HCT116 (cell line): ENCODE measurements around the gene LDLRAD4. TPM values are rescaled to one million over a fixed set of nuclear protein-coding genes. Genes with fewer than 3 reads are reported as not detected.

Experiments
- ATAC-seq: fragments of 200-7000 bp; cut with Tn5 transposase; 2 replicates; pipeline ENCODE4 v1.9.1; 2020; ENCODE audit warnings: mild to moderate bottlenecking, moderate library complexity
- BruUV-seq: library from RNA; stranded (reverse); fragments of 400-500 nt; replicated peaks from 2 replicates; lab custom pipeline; 2021; lab: Mats Ljungman, UMichigan
- CTCF ChIA-PET: fragments of 300-600 bp; sonication (Branson Sonifier 250); formaldehyde crosslinking; loops from one replicate; lab custom pipeline; 2021; ENCODE audit warnings: antibody characterized with exemption; lab: Charles Lee
- POLR2A ChIA-PET: fragments of 300-600, 350-600 bp; sonication (Branson Sonifier 250); formaldehyde crosslinking; loops from one replicate; lab custom pipeline; 2021; ENCODE audit warnings: antibody characterized with exemption; lab: Charles Lee
- RAD21 ChIA-PET, 2 experiments: fragments of 300-600 bp; sonication (Branson Sonifier 250); formaldehyde crosslinking; loops; one replicate each; lab custom pipeline; 2023; ENCODE audit warnings: low total read pairs in 2 of 2; ENCODE audit not compliant: uncharacterized antibody in 2 of 2, unreplicated experiment in 2 of 2, low non-redundant PET in 1 of 2; lab: Charles Lee
- DNase-seq: peaks from one replicate; pipeline ENCODE4 v3.0.0-alpha.2; 2010; ENCODE audit warnings: low read depth, low spot score
- H2AFZ ChIP-seq: fragments of 200-600 bp; shearing (Covaris generic), sonication (generic); 2 replicates; pipeline ENCODE4 v1.6.1; 2017; ENCODE audit warnings: low read depth, mixed run types, mixed read lengths, antibody characterized with exemption, low read length; ENCODE audit not compliant: poor library complexity, severe bottlenecking
- H3K27ac ChIP-seq: 2 replicates; pipeline ENCODE4 v1.5.1; 2012; ENCODE audit warnings: low read depth, low read length
- H3K27me3 ChIP-seq: fragments of 200-600 bp; sonication (generic); 2 replicates; pipeline ENCODE4 v1.6.1; 2016; ENCODE audit warnings: mixed run types, low read length, mixed read lengths; ENCODE audit not compliant: insufficient read depth
- H3K36me3 ChIP-seq, 2 experiments: fragments of 200-500 bp in 1 of 2; fragments of 200-600 bp in 1 of 2; sonication (Bioruptor generic) in 1 of 2; sonication (generic) in 1 of 2; 2 replicates each; pipeline versions ENCODE4 v1.5.1 to v1.6.1; 2014 to 2016; ENCODE audit warnings: low read length in 2 of 2, inconsistent platforms in 1 of 2, mixed read lengths in 1 of 2, mixed run types in 1 of 2; ENCODE audit not compliant: insufficient read depth in 2 of 2, control insufficient read depth in 1 of 2
- H3K4me1 ChIP-seq, 2 experiments: fragments of 200-600 bp in 1 of 2; sonication (generic) in 1 of 2; 2 replicates each; pipeline versions ENCODE4 v1.5.1 to v1.6.1; 2012 to 2017; ENCODE audit warnings: low read length in 2 of 2, inconsistent platforms in 1 of 2, mild to moderate bottlenecking in 1 of 2, mixed read lengths in 1 of 2, mixed run types in 1 of 2, moderate library complexity in 1 of 2; ENCODE audit not compliant: insufficient read depth in 2 of 2, control insufficient read depth in 1 of 2
- H3K4me2 ChIP-seq: fragments of 200-600 bp; sonication (generic); 2 replicates; pipeline ENCODE4 v1.6.1; 2017; ENCODE audit warnings: mixed run types, low read length, mixed read lengths
- H3K4me3 ChIP-seq, 2 experiments: fragments of 200-600 bp in 1 of 2; sonication (generic) in 1 of 2; replicated peaks in 1 of 2; 2 replicates each; pipeline ENCODE4 v1.5.1; 2011 to 2016; ENCODE audit warnings: low read length in 2 of 2, control low read depth in 1 of 2, low read depth in 1 of 2, mild to moderate bottlenecking in 1 of 2, mixed read lengths in 1 of 2, mixed run types in 1 of 2
- H3K79me2 ChIP-seq: fragments of 200-600 bp; sonication (generic); 2 replicates; pipeline ENCODE4 v1.6.1; 2017; ENCODE audit warnings: mild to moderate bottlenecking, mixed run types, low read length, moderate library complexity, mixed read lengths; ENCODE audit not compliant: insufficient read depth
- H3K9ac ChIP-seq: fragments of 200-600 bp; sonication (generic); 2 replicates; pipeline ENCODE4 v1.6.1; 2016; ENCODE audit warnings: low read length, mixed read lengths
- H3K9me2 ChIP-seq: fragments of 200-600 bp; sonication (generic), shearing (Covaris generic); 2 replicates; pipeline ENCODE4 v1.6.1; 2017; ENCODE audit warnings: mixed run types, mild to moderate bottlenecking, moderate library complexity; ENCODE audit not compliant: insufficient read depth
- H3K9me3 ChIP-seq, 2 experiments: fragments of 200-500 bp in 1 of 2; fragments of 200-600 bp in 1 of 2; sonication (Bioruptor generic) in 1 of 2; sonication (generic) in 1 of 2; 2 replicates each; pipeline ENCODE4 v1.6.1; 2014 to 2017; ENCODE audit warnings: low read length in 2 of 2, mixed read lengths in 2 of 2, inconsistent platforms in 1 of 2, low read depth in 1 of 2, mild to moderate bottlenecking in 1 of 2, mixed run types in 1 of 2, moderate library complexity in 1 of 2; ENCODE audit not compliant: control insufficient read depth in 1 of 2, insufficient read depth in 1 of 2
- H4K20me1 ChIP-seq: fragments of 200-600 bp; sonication (generic), shearing (Covaris generic); 2 replicates; pipeline ENCODE4 v1.6.1; 2017; ENCODE audit warnings: mixed run types, mild to moderate bottlenecking, moderate library complexity; ENCODE audit not compliant: insufficient read depth
- CBX3 ChIP-seq: IDR thresholded peaks from 2 replicates; pipeline ENCODE4 v1.6.1; 2012; ENCODE audit warnings: low read depth
- CEBPB ChIP-seq: IDR thresholded peaks from 2 replicates; pipeline ENCODE4 v1.6.1; 2012; ENCODE audit warnings: low read depth
- CTCF ChIP-seq, 3 experiments: fragments of 200-600 bp in 1 of 3; sonication (generic) in 1 of 3; IDR thresholded peaks in 2 of 3; conservative IDR thresholded peaks in 1 of 3; 2 replicates each; pipeline ENCODE4 v1.5.1; 2012 to 2017; ENCODE audit warnings: low read depth in 2 of 3, low read length in 2 of 3, antibody characterized with exemption in 1 of 3, borderline replicate concordance in 1 of 3, control low read depth in 1 of 3, mild to moderate bottlenecking in 1 of 3, mixed read lengths in 1 of 3, mixed run types in 1 of 3, moderate library complexity in 1 of 3; ENCODE audit not compliant: insufficient read depth in 1 of 3
- JUND ChIP-seq: IDR thresholded peaks from 2 replicates; pipeline ENCODE4 v1.6.1; 2012
- MAX ChIP-seq: IDR thresholded peaks from 2 replicates; pipeline ENCODE4 v1.6.1; 2012
- POLR2A ChIP-seq: IDR thresholded peaks from 2 replicates; pipeline ENCODE4 v1.7.0; 2011; ENCODE audit warnings: borderline replicate concordance; ENCODE audit not compliant: insufficient read depth, insufficient read length; ENCODE audit errors: extremely low read depth
- POLR2AphosphoS5 ChIP-seq: IDR thresholded peaks from 2 replicates; pipeline ENCODE4 v1.6.1; 2011; ENCODE audit warnings: mild to moderate bottlenecking, low read depth, low read length, moderate library complexity
- SRF ChIP-seq: IDR thresholded peaks from 2 replicates; pipeline ENCODE4 v1.6.1; 2012; ENCODE audit warnings: low read depth
- YY1 ChIP-seq: IDR thresholded peaks from 2 replicates; pipeline ENCODE4 v1.6.1; 2011; ENCODE audit warnings: low read length, low read depth, moderate library complexity, mild to moderate bottlenecking; ENCODE audit not compliant: insufficient replicate concordance; ENCODE audit errors: extremely low read depth
- intact Hi-C: fragments of 100-400 bp; cut with micrococcal nuclease; formaldehyde crosslinking; loops from 2 replicates; pipeline ENCODE4 v1.10.0; 2022
- total RNA-seq: library from RNA; stranded (reverse); gene quantifications from one replicate; pipeline ENCODE4 v1.2.1, GENCODE V29; 2021; ENCODE audit not compliant: unreplicated experiment
- TF ChIP-seq, protein P1 (sequence below): IDR thresholded peaks from 2 replicates; pipeline ENCODE4 v1.6.1; 2012
- TF ChIP-seq, protein P2 (sequence below): IDR thresholded peaks from 2 replicates; pipeline ENCODE4 v1.6.1; 2012; ENCODE audit warnings: low read depth

Gene LDLRAD4
- total RNA-seq, 1 experiment from 2014 or later: 1.2 TPM

DNA sequence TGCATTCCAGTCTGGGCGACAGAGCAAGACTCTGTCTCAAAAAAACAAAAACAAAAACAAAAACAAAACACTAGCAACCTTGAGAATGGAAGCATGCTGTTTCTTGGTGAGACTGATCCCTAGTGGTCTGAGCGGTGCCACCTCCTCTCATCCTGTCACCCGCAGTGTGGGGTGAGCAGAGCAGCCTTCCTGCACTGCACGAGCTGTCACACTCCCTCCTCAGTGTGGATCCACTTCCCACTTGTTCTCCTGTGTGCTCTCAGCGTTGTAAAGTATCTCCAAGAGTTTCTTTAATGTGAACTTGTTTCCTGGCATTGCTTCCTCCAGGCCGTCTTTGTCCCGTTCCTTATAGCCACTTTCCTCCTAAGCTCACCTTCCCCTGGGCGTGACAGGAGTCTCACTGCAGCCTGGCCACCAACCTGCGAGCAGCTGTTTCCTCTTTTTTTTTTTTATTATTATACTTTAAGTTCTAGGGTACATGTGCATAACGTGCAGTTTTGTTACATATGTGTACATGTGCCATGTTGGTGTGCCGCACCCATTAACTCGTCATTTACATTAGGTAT lies 287.3 kb downstream of the LDLRAD4 start:
- Histone ChIP-seq H4K20me1 (no peaks in the 10 kb centered on the region), H3K27ac (no peak overlapping the region), H3K4me3 (no peak overlapping the region), H3K4me2 (no peak overlapping the region), H3K9ac (no peak overlapping the region), H3K27me3 (peaks cover 25% of the 10 kb centered on the region), H3K4me1 (peaks cover 0 to 4% of the 10 kb centered on the region in 2 experiments; a peak in 1 of 4 replicates), H3K36me3 (no peaks in the 10 kb centered on the region), H3K9me3 (no peaks in the 10 kb centered on the region), H2AFZ (no peak overlapping the region), H3K9me2 (no peaks in the 10 kb centered on the region), H3K79me2 (no peaks in the 10 kb centered on the region)
- ChIA-PET CTCF (no interaction called here), RAD21 (no interaction called here), POLR2A (no interaction called here)
- intact Hi-C loops: no loop called here
- ATAC-seq: no peak
- no TSS peak for BruUV-seq
- no peak for DNase-seq
- TF ChIP-seq CEBPB (no peak), JUND (no peak), MAX (no peak), SRF (no peak), POLR2A (no peak), CBX3 (no peak), CTCF (IDR thresholded peaks at IDR 0.05 in 2 of 3, conservative IDR thresholded peaks at IDR 0.05 in 1 of 3; ENCODE audit: borderline replicate concordance in 1 of 3, insufficient read depth in 1 of 3, low read depth in 2 of 3, low read length in 2 of 3) (no peak), POLR2AphosphoS5 (no peak), YY1 (no peak)
- TF ChIP-seq, protein P1, sequence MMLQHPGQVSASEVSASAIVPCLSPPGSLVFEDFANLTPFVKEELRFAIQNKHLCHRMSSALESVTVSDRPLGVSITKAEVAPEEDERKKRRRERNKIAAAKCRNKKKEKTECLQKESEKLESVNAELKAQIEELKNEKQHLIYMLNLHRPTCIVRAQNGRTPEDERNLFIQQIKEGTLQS: no peak
- TF ChIP-seq, protein P2, sequence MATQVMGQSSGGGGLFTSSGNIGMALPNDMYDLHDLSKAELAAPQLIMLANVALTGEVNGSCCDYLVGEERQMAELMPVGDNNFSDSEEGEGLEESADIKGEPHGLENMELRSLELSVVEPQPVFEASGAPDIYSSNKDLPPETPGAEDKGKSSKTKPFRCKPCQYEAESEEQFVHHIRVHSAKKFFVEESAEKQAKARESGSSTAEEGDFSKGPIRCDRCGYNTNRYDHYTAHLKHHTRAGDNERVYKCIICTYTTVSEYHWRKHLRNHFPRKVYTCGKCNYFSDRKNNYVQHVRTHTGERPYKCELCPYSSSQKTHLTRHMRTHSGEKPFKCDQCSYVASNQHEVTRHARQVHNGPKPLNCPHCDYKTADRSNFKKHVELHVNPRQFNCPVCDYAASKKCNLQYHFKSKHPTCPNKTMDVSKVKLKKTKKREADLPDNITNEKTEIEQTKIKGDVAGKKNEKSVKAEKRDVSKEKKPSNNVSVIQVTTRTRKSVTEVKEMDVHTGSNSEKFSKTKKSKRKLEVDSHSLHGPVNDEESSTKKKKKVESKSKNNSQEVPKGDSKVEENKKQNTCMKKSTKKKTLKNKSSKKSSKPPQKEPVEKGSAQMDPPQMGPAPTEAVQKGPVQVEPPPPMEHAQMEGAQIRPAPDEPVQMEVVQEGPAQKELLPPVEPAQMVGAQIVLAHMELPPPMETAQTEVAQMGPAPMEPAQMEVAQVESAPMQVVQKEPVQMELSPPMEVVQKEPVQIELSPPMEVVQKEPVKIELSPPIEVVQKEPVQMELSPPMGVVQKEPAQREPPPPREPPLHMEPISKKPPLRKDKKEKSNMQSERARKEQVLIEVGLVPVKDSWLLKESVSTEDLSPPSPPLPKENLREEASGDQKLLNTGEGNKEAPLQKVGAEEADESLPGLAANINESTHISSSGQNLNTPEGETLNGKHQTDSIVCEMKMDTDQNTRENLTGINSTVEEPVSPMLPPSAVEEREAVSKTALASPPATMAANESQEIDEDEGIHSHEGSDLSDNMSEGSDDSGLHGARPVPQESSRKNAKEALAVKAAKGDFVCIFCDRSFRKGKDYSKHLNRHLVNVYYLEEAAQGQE: no peak
